IMR-90 (cell line): ENCODE measurements around the gene RBMS3.

Experiments
- BHLHE40 ChIP-seq: fragments of 150-350 bp; IDR thresholded peaks from 2 replicates; pipeline ENCODE4 v1.6.1; 2016; ENCODE audit warnings: mild to moderate bottlenecking, low read depth, low read length
- CEBPB ChIP-seq: IDR thresholded peaks from 2 replicates; pipeline ENCODE4 v1.6.1; 2012; ENCODE audit warnings: low read depth, low read length, improper control_type of control experiment
- CHD1 ChIP-seq: IDR thresholded peaks from 2 replicates; pipeline ENCODE4 v1.6.1; 2012; ENCODE audit warnings: low read depth, low read length, improper control_type of control experiment
- CTCF ChIP-seq: conservative IDR thresholded peaks from 2 replicates; pipeline ENCODE4 v1.5.1; 2012; ENCODE audit warnings: mild to moderate bottlenecking, low read depth, low read length, improper control_type of control experiment
- ELK1 ChIP-seq: fragments of 150-350 bp; IDR thresholded peaks from 2 replicates; pipeline ENCODE4 v1.6.1; 2016; ENCODE audit warnings: low read depth, mild to moderate bottlenecking, low read length, moderate library complexity, borderline replicate concordance
- FOS ChIP-seq: fragments of 150-350 bp; IDR thresholded peaks from 2 replicates; pipeline ENCODE4 v1.6.1; 2016; ENCODE audit warnings: low read depth, low read length
- MAFK ChIP-seq: IDR thresholded peaks from 2 replicates; pipeline ENCODE4 v1.6.1; 2012; ENCODE audit warnings: low read depth, low read length, improper control_type of control experiment
- POLR2A ChIP-seq: IDR thresholded peaks from 2 replicates; pipeline ENCODE4 v1.6.1; 2012; ENCODE audit warnings: mild to moderate bottlenecking, low read depth, low read length
- RAD21 ChIP-seq: IDR thresholded peaks from 2 replicates; pipeline ENCODE4 v1.6.1; 2012; ENCODE audit warnings: low read length, improper control_type of control experiment
- RCOR1 ChIP-seq: IDR thresholded peaks from 2 replicates; pipeline ENCODE4 v1.6.1; 2012; ENCODE audit warnings: mild to moderate bottlenecking, low read length, improper control_type of control experiment; ENCODE audit not compliant: insufficient replicate concordance
- RFX5 ChIP-seq: IDR thresholded peaks from 2 replicates; pipeline ENCODE4 v1.8.0; 2012; ENCODE audit warnings: low read depth, mild to moderate bottlenecking, low read length, moderate library complexity
- SMC3 ChIP-seq: fragments of 150-350 bp; IDR thresholded peaks from 2 replicates; pipeline ENCODE4 v1.6.1; 2016; ENCODE audit warnings: low read depth, mild to moderate bottlenecking, antibody characterized with exemption, low read length, moderate library complexity

- TF ChIP-seq RFX5 (no peak), FOS (no peak), CTCF (no peak), POLR2A (no peak), CEBPB (no peak), SMC3 (no peak), ELK1 (no peak), RCOR1 (no peak), RAD21 (no peak), BHLHE40 (no peak), MAFK (no peak), CHD1 (no peak)
These were observed 725.2 kb downstream of the RBMS3 start for GRCh38 chr3:30006111-30006510.
